ENCODE data around the gene OSBPL2.

The OSBPL2 gene

GRCh38 chr20:62237801-62238568 lies at the start of gene OSBPL2:
Gene OSBPL2 (plus strand): TSS chr20:62238521. CDS start chr20:62256185, 17,664 bp downstream.
- DNase-seq = peak; percentile 97

- DNase-seq = no peak
These were observed 47.5 kb upstream of the OSBPL2 start for GRCh38 chr20:62190639-62191411.

DNA sequence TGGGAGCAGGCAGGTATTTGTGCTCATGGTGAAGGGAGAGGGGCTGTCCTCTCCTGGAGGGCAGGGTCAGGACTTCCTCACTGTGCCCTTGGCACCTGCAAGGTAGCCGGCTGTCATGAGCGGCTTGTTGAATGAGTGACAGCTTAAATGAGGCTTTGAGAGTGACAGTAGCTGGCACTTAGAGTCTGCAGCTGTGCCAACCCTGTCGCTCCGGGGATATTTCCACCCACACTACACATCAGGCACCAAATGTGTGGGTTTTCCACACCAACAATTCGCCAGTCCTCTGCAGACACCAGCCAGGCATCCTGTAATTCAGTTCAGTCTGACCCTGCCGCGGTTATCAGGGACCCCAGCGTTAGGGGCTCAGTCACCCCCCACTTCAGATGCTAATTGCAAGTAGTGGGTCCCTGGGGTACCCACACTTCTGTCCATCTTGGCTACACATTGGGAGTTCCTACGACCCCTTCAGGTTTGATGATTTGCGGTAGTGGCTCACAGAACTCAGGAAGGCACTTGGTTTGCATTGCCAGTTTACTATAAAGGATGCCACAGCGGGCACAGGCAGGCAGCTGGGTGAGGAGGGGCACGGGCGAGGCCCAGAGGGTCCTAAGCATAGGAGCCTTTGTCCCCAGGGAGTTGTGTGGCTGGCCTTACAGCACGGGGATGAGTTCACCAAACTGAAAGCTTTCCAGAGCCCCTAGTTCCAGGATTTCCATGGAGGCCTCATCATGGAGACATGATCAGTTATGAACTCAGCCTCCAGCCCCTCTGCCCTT lies 46.4 kb upstream of the OSBPL2 start:
- DNase-seq = no peak

DNA sequence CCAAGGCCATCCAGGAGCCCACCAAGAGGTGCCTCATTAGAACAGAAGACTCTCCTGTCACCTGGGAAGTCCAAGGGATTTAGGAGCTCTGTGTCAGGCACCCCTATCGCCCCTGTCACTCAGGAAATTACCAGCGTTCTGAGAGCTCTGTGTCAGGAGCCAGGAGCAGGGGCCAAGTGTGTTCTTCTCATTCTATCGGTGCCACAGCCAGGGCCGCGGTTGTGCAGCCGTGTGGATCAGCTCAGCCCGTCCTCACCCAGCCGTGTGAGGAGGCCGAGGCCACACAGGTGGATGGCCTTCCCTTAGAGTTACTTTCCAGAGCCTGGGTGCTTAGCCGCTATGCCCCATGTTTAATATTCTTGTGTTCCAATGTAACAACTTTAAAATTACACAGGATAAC lies 45.7 kb upstream of the OSBPL2 start:
- no peak for DNase-seq

DNA sequence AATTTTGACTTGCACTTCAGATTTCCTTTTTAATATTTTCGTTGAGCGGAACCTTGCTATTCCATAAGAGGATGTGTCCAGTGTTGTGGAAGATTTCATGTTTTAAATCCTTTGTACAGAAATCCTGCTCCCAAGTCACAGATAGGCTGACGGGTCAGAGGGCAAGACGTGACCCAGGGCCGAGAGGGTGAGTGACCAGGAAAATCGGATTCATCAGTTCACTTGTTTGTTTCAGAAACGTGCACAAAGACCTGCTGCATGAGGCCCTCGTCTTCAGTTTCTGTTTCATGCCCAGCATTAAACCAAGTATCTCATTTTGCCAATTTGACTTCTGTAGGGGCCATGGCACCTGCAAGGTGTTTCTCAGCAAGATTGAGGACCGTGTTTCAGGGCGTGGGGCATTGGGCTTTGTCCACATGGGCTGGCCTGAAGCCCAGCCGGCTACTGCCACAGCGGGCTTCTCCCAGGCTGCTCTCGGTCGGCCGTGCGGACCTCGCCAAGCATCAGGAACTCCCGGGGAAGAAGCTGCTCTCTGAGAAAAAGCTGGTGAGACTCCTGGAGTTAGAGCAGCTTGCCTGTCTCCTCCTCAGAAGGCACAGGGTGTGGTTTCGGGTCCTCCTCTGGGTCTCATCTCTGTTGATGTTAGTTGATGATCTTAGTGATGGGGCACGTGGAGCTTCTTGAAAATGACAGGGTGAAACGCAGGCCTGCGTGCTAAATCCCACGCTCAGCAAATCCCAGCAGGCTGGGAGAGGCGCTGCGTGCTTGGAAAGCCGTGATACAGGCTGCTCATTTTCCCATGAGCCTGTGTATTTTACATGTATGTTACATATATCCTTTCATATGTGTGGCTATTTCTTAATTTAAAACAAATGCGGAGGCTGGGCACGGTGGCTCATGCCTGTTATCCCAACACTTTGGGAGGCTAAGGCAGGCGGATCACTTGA lies 45.0 kb upstream of the OSBPL2 start:
- no peak for DNase-seq

GRCh38 chr20:62195075-62195405 lies 43.3 kb upstream of the OSBPL2 start:
- no peak for DNase-seq

DNA sequence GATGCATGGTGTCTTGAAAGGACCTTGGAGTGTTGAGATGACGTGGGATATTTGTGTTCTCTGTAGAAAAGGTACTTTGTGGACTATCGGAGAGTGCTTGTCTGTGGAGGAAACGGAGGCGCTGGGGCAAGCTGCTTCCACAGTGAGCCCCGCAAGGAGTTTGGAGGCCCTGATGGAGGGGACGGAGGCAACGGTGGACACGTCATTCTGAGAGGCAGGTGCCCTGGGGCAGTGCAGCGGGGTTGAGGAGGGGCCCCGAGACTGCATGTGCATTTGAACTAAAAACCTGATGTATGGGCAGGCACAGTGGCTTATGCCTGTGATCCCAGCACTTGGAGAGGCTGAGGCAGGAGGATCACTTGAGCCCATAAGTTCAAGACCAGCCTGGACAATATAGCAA lies 42.6 kb upstream of the OSBPL2 start:
- DNase-seq = no peak

- no peak for DNase-seq
These were observed 42.0 kb upstream of the OSBPL2 start for GRCh38 chr20:62196286-62196685.

DNA sequence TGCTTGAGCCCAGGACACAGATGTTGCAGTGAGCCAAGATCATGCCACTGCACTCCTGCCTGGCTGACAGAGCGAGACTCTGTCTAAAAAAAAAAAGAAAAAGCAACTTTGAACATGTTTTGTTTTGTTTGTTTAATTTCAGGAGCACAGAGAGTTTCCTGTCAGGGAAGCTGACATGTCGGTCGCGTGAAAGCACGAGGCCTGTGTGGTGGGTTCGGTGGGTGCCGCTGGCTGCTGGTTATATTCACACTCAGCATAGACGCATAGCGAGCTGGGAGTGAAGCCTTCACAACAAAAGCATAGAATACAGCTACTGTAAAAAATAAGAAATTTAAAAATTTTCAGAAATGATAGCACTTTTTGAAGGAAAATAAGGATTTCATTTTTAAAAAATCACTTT lies 41.0 kb upstream of the OSBPL2 start:
- no peak for DNase-seq

DNA sequence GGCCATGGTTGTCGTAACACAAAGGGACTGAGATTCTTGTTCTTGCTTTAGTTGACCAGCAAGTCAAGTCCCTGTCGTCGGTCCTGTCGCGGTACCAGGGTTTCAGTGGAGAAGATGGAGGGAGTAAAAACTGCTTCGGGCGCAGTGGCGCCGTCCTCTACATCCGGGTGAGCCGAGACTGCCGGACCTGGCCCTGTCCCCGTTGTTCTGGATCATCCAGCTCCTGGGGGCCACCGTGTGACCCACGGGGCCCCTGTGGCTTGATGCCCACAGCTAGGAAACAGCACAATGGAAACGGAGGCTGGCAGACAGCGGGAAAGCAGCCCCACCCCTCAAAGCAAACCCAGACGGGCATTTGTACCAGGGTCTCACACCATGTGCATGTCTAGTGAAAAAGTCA lies 40.5 kb upstream of the OSBPL2 start:
- no peak for DNase-seq

- DNase-seq = no peak
These were observed 39.8 kb upstream of the OSBPL2 start for GRCh38 chr20:62198496-62198895.

GRCh38 chr20:62198931-62199330 lies 39.4 kb upstream of the OSBPL2 start:
- no peak for DNase-seq

GRCh38 chr20:62200491-62201172 lies 37.7 kb upstream of the OSBPL2 start:
- DNase-seq = no peak

DNA sequence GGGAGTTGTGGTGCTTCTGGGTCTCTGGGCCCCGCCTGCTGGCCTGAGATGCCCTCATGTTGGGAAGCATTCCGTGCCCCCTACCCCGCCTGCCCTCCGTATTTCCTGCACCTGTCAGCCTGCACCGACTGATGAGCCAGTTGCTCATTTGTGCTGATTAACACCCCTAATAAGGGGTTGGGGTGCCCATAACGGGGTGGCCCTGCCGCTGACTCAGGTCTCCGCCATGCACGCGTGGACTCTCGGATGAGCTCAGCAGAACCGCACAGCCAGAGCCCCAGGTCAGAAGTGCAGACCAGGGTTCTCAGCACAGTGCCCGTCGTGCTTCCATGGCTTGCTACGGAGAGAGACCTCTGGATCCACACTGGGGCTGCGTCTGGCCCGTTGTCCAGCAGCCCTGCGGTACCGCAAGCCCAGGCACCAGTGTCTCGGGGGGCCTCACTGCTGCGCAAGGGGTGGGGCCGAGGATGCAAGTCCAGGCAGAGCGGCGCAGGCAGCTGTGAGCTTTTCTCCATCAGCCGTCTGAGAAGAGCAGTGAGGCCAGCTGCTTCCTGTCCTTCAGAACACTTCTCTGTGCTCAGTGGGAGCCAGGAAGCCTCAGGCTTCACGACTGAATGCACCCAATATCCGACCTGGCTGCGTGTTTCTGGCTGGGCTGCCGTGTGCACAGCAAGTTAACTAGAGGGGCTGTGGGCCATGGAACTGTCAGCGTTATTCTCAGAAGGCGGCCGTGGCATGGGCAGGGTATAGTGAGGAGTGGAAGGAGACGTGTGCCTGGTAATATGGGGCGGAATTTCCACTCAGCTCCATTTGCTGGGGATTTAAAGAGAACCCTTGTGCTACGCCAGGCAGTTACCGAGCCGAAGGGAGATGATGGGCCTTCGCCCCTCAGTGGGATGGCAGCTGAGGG lies 36.9 kb upstream of the OSBPL2 start:
- no peak for DNase-seq

DNA sequence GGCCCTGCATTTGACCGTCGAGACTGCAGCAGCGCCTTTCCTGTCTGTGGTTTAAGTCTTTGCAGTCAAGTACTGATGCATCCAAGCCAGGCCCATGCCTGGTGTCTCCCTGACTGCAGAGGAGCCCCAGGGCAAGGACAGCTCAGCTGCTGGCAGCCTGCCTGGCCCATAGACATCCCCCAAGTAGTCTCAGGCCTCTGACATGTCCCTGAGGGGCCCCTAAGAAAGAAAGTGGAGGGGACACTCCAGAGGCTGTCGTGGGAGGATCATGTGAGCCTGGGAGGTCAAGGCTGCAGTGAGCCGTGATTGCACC lies 36.3 kb upstream of the OSBPL2 start:
- DNase-seq = peak; percentile 44

- no peak for DNase-seq
These were observed 35.5 kb upstream of the OSBPL2 start for GRCh38 chr20:62202676-62203377.

- DNase-seq = peak; percentile 80
These were observed 34.8 kb upstream of the OSBPL2 start for GRCh38 chr20:62203378-62204030.

- DNase-seq = no peak
These were observed 32.5 kb upstream of the OSBPL2 start for GRCh38 chr20:62205618-62206387.

- no peak for DNase-seq
These were observed 31.9 kb upstream of the OSBPL2 start for GRCh38 chr20:62206388-62206775.
